Fibroblast of villous mesenchyme (primary cell): ENCODE data around the gene EIF3B. TPM values are rescaled to one million over a fixed set of nuclear protein-coding genes. Genes with fewer than 3 reads are reported as not detected.
A peak's percentile ranks its signal among the peaks of the same experiment; 100 is the strongest.
"Not testable (repeated sequence)": the region's sequence is repeated elsewhere in the genome, so short reads cannot be mapped to it uniquely, and the experiment has no call there.

Experiments
- DNase-seq: peaks from one replicate; pipeline ENCODE4 v3.0.0-alpha.2; 2010; ENCODE audit warnings: low read depth
- H3K4me3 ChIP-seq: 2 replicates; pipeline ENCODE4 v1.5.1; 2011; ENCODE audit warnings: low read depth, mild to moderate bottlenecking, low read length
- CTCF ChIP-seq: IDR thresholded peaks from 2 replicates; pipeline ENCODE4 v1.5.1; 2012; ENCODE audit warnings: low read depth, mild to moderate bottlenecking, low read length; ENCODE audit not compliant: insufficient read depth
- total RNA-seq: library from RNA; depleted of rRNA; stranded (reverse); fragments of >200 nt; gene quantifications from 2 replicates; pipeline ENCODE4 v1.2.3, GENCODE V29; 2012

EIF3B gene
- total RNA-seq, 1 donor: 210 TPM

- peak within 1 kb of the TSS; percentile 83 for H3K4me3 ChIP-seq
- DNase-seq: peak; percentile 86
- TF ChIP-seq CTCF: no peak
Observed at GRCh38 chr7:2314209-2314955, 40.2 kb upstream of the EIF3B start, which contains the start of gene SNX8. Gene SNX8, minus strand, starts transcription at chr7:2314441. Its CDS starts 20 bp downstream, at chr7:2314421.

GRCh38 chr7:2314956-2315530 lies 39.6 kb upstream of the EIF3B start:
- peak overlapping the region; percentile 68 for H3K4me3 ChIP-seq

GRCh38 chr7:2315787-2316186 lies 38.8 kb upstream of the EIF3B start:
- TF ChIP-seq CTCF: no peak
- no peak overlapping the region for H3K4me3 ChIP-seq

More at GRCh38 chr7:2314956-2315530, 39.6 kb upstream of the EIF3B start:
- not testable (repeated sequence) for DNase-seq

GRCh38 chr7:2316578-2316977 lies 38.0 kb upstream of the EIF3B start:
- no peak for DNase-seq
- H3K4me3 ChIP-seq: no peak overlapping the region
- no peak for TF ChIP-seq CTCF

More at GRCh38 chr7:2315787-2316186, 38.8 kb upstream of the EIF3B start:
- no peak for DNase-seq

GRCh38 chr7:2317556-2318293 lies 36.9 kb upstream of the EIF3B start:
- DNase-seq: no peak
- H3K4me3 ChIP-seq: no peak overlapping the region
- no peak for TF ChIP-seq CTCF

GRCh38 chr7:2321020-2321419 lies 33.6 kb upstream of the EIF3B start:
- TF ChIP-seq CTCF: peak; percentile 29
- DNase-seq: peak; percentile 36
- H3K4me3 ChIP-seq: peak overlapping the region; percentile 23

GRCh38 chr7:2325162-2325561 lies 29.5 kb upstream of the EIF3B start:
- TF ChIP-seq CTCF: no peak
- no peak for DNase-seq
- no peak overlapping the region for H3K4me3 ChIP-seq
